ENCODE data around the gene MEPE. TPM values are rescaled to one million over a fixed set of nuclear protein-coding genes. Genes with fewer than 3 reads are reported as not detected.

Gene MEPE
- total and polyA plus RNA-seq, 10 of the 15 experiments (the other 5 are each of a cell fraction or from before 2014, with no cell fraction given), result not detected

GRCh38 chr4:87863486-87863885 lies 30.7 kb downstream of the MEPE start:
- SMC1A ChIA-PET (ENCODE audit: uncharacterized antibody, unreplicated experiment), result no interaction called here
- in situ Hi-C loops (cut with MboI), result no loop called here
- TF ChIP-seq ZNF217 (IDR thresholded peaks at IDR 0.05) (no peak), TBL1XR1 (IDR thresholded peaks at IDR 0.05; ENCODE audit: low read depth, low read length) (no peak), CBX3 (IDR thresholded peaks at IDR 0.05; ENCODE audit: borderline replicate concordance, low read depth) (no peak), BCL3 (IDR thresholded peaks at IDR 0.05; ENCODE audit: borderline replicate concordance, insufficient read depth, low read depth, low read length, poor library complexity, severe bottlenecking) (no peak), RAD51 (IDR thresholded peaks at IDR 0.05) (no peak), RELA (IDR thresholded peaks at IDR 0.05; ENCODE audit: borderline replicate concordance, partially characterized antibody) (no peak), RBBP5 (conservative IDR thresholded peaks at IDR 0.05) (no peak), GATAD2B (conservative IDR thresholded peaks at IDR 0.05; ENCODE audit: low read depth) (no peak), SUPT20H (IDR thresholded peaks at IDR 0.05; ENCODE audit: borderline replicate concordance, control insufficient read depth, low read depth, low read length) (no peak), E4F1 (IDR thresholded peaks at IDR 0.05; ENCODE audit: borderline replicate concordance, partially characterized antibody) (no peak), FOXM1 (IDR thresholded peaks at IDR 0.05; ENCODE audit: low read depth, low read length) (no peak), NR2C1 (IDR thresholded peaks at IDR 0.05) (no peak), SMC3 (IDR thresholded peaks at IDR 0.05; ENCODE audit: borderline replicate concordance, low read length) (no peak), ZBED1 (IDR thresholded peaks at IDR 0.05; ENCODE audit: borderline replicate concordance) (no peak), USF2 (IDR thresholded peaks at IDR 0.05; ENCODE audit: borderline replicate concordance, low read depth, low read length) (no peak), ZBTB4 (CRISPR knock-in tag; IDR thresholded peaks at IDR 0.05) (no peak), TCF3 (IDR thresholded peaks at IDR 0.05; ENCODE audit: borderline replicate concordance, insufficient read depth, low read depth, low read length) (no peak)

More at GRCh38 chr4:87863486-87863885, 30.7 kb downstream of the MEPE start:
- ATAC-seq (no peak), FAIRE-seq (no peak), DNase-seq (ENCODE audit: low read depth, low spot score) (no peak)
- ChIA-PET RAD21 (ENCODE audit: unreplicated experiment) (no interaction called here), CTCF (interaction anchor here (1.2 to 1.4 kb wide), 3 partner anchors 14 to 348 kb away, joined by 3 to 4 read pairs (median 3); no protein-coding TSS in a partner anchor), POLR2A (interaction anchor here (0.8 kb wide), 1 partner anchor 113 kb away, joined by 3 read pairs; no protein-coding TSS in a partner anchor)
- H4K20me1 ChIP-seq (ENCODE audit: control insufficient read depth, insufficient read depth), result no peaks in the 10 kb centered on the region
- H3K27me3 ChIP-seq (replicated peaks in 1 of 2; ENCODE audit: control insufficient read depth in 2 of 2, insufficient read depth in 2 of 2, low read length in 1 of 2), result no peaks in the 10 kb centered on the region
- H2AFZ ChIP-seq (ENCODE audit: control insufficient read depth, low read depth, low read length), result no peak overlapping the region
- no peaks in the 10 kb centered on the region for H3K9me3 ChIP-seq (replicated peaks; ENCODE audit: control insufficient read depth, insufficient read depth, low read length)
- BruUV-seq (replicated peaks), result no TSS peak
- no peak overlapping the region for H3K4me2 ChIP-seq (ENCODE audit: control insufficient read depth, insufficient read depth)
- intact Hi-C loops (cut with micrococcal nuclease; ENCODE audit: unreplicated experiment), result no loop called here
- no peak overlapping the region for H3K9ac ChIP-seq (ENCODE audit: control insufficient read depth, insufficient read depth, low read length)
- H3K79me2 ChIP-seq (ENCODE audit: control insufficient read depth, insufficient read depth, low read length), result no peaks in the 10 kb centered on the region
- H3K27ac ChIP-seq (ENCODE audit: control insufficient read depth, insufficient read depth), result no peak overlapping the region
- no peaks in the 10 kb centered on the region for H3K36me3 ChIP-seq (ENCODE audit: control insufficient read depth in 2 of 2, insufficient read depth in 2 of 2, low read length in 1 of 2)
- no peak overlapping the region for H3K4me3 ChIP-seq
- WGBS (ENCODE audit: insufficient coverage, insufficient replicate concordance, low lambda C conversion rate, missing lambda C conversion rate), result 74% methylated on average over 22 of the region's 23 CpGs
- H3K4me1 ChIP-seq (ENCODE audit: control insufficient read depth, insufficient read depth, low read length), result no peaks in the 10 kb centered on the region
